Smooth muscle cell (in vitro differentiated cells): ENCODE measurements around the gene FAM135A. TPM values are rescaled to one million over a fixed set of nuclear protein-coding genes. Genes with fewer than 3 reads are reported as not detected.

Source experiments
- DNase-seq: peaks from one replicate; lab custom pipeline; 2025; ENCODE audit not compliant: unreplicated experiment; lab: John Stamatoyannopoulos, UW
- H2AFZ ChIP-seq: fragments of 200-600 bp; sonication (generic); 2 replicates; pipeline ENCODE4 v1.6.0; 2016; ENCODE audit warnings: antibody characterized with exemption, low read depth, mild to moderate bottlenecking
- H3F3A ChIP-seq: fragments of 200-600 bp; sonication (generic); 2 replicates; pipeline ENCODE4 v1.6.0; 2017; ENCODE audit warnings: antibody characterized with exemption, low read depth
- H3K27ac ChIP-seq: fragments of 200-600 bp; sonication (generic); 2 replicates; pipeline ENCODE4 v1.5.1; 2016; ENCODE audit warnings: low read depth, mild to moderate bottlenecking
- H3K27me3 ChIP-seq: fragments of 200-600 bp; sonication (generic); 2 replicates; pipeline ENCODE4 v1.6.1; 2016; ENCODE audit warnings: low read depth, mild to moderate bottlenecking
- H3K36me3 ChIP-seq: fragments of 200-600 bp; sonication (generic); 2 replicates; pipeline ENCODE4 v1.5.1; 2016; ENCODE audit warnings: low read depth
- H3K4me1 ChIP-seq: fragments of 200-600 bp; sonication (generic); 2 replicates; pipeline ENCODE4 v1.5.1; 2016; ENCODE audit warnings: low read depth
- H3K4me2 ChIP-seq: fragments of 200-600 bp; sonication (generic); 2 replicates; pipeline ENCODE4 v1.6.0; 2016; ENCODE audit warnings: mild to moderate bottlenecking
- H3K4me3 ChIP-seq: fragments of 200-600 bp; sonication (generic); 2 replicates; pipeline ENCODE4 v1.5.1; 2016; ENCODE audit warnings: mild to moderate bottlenecking
- H3K79me2 ChIP-seq: fragments of 200-600 bp; sonication (generic); 2 replicates; pipeline ENCODE4 v1.6.0; 2016; ENCODE audit warnings: low read depth, mild to moderate bottlenecking
- H3K9ac ChIP-seq: fragments of 200-600 bp; sonication (generic); 2 replicates; pipeline ENCODE4 v1.6.0; 2016; ENCODE audit warnings: low read depth
- H3K9me3 ChIP-seq: fragments of 200-600 bp; sonication (generic); replicated peaks from 2 replicates; pipeline ENCODE4 v1.5.1; 2016; ENCODE audit warnings: low read depth
- H4K20me1 ChIP-seq: fragments of 200-600 bp; sonication (generic); 2 replicates; pipeline ENCODE4 v1.6.0; 2016; ENCODE audit warnings: low read depth
- CTCF ChIP-seq: fragments of 200-600 bp; sonication (generic); IDR thresholded peaks from 2 replicates; pipeline ENCODE4 v1.5.1; 2017; ENCODE audit warnings: borderline replicate concordance, mild to moderate bottlenecking, antibody characterized with exemption; ENCODE audit not compliant: insufficient read depth, poor library complexity, severe bottlenecking
- WGBS: methylation state at CpG from one replicate; pipeline ENCODE4 v1.1.7; 2016; ENCODE audit warnings: low lambda C conversion rate; 5-methylcytosine and 5-hydroxymethylcytosine counted together
- polyA plus RNA-seq: library from polyadenylated mRNA; unstranded; fragments of >200 nt; fragmentation: Nextera tagmentation; extraction: Ambion mirVana; gene quantifications from 2 replicates; pipeline ENCODE4 v1.2.1, GENCODE V29; 2016
- total RNA-seq: library from RNA; depleted of rRNA; stranded (reverse); fragments of >200 nt; gene quantifications from 2 replicates; pipeline ENCODE4 v1.2.3, GENCODE V29; 2014

Gene FAM135A
- 32.3 and 43.6 TPM in 2 replicates for total RNA-seq
- polyA plus RNA-seq: 8.9 and 11.0 TPM in 2 replicates

GRCh38 chr6:70413114-70413991, at the start of gene FAM135A:
FAM135A (plus strand) TSS chr6:70413508; CDS start chr6:70428343, 14,835 bp downstream.
- H2AFZ ChIP-seq: peak within 1 kb of the TSS; percentile 96
- peak within 1 kb of the TSS; percentile 91 for H3K9ac ChIP-seq
- H4K20me1 ChIP-seq: no peaks in the 10 kb centered on the region
- under 1% methylated on average over 52 of the region's 89 CpGs for WGBS
- H3F3A ChIP-seq: no peaks in the 10 kb centered on the region
- no peaks in the 10 kb centered on the region for H3K9me3 ChIP-seq
- H3K4me1 ChIP-seq: peaks cover 12% of the 10 kb centered on the region
- H3K79me2 ChIP-seq: peaks cover 35% of the 10 kb centered on the region
- no peak for TF ChIP-seq CTCF
- peaks cover 8% of the 10 kb centered on the region for H3K27me3 ChIP-seq
- peak within 1 kb of the TSS; percentile 94 for H3K4me2 ChIP-seq
- DNase-seq: peak; percentile 81
- peak within 1 kb of the TSS; percentile 75 for H3K4me3 ChIP-seq
- no peaks in the 10 kb centered on the region for H3K36me3 ChIP-seq
- peak within 1 kb of the TSS; percentile 56 for H3K27ac ChIP-seq

DNA sequence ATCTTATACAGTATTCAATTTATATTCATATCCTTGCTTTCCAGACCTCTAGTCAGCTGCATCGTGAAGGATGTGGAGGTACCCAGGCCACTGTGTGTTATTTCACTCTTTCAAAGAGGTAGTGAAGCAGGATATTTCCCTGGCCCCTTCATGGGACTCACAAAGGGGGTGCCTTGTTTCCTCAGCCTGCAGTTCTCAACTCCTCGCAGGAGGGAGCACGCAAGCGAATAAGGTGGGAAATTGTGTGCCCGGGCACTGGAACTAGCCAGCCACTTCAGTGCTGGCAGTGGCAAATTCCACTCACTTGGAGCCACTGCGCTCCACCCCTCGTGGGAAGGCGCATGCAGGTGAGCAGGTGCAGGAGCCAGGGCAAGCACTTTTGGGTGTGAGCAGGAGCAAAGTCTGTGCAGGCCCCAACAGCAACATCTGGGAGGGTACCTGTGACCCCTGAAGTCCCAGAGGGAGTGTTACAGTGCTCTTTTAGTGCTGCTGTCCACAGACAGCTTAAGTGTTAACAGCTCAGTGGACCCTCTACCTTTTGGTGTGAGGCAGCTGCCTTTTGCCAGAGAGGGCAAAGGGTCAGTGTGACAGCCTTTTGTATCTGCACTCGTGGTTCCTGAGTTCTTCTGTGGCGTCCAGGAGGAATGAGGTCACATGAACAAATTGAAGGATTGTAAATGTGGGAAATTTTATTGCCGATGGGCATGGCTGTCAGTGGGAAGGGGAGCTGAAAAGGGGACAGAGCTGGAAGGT, 49.4 kb upstream of the FAM135A start:
- Histone ChIP-seq H4K20me1 (no peaks in the 10 kb centered on the region), H3K9me3 (no peaks in the 10 kb centered on the region), H3K9ac (no peak overlapping the region), H3F3A (no peaks in the 10 kb centered on the region), H2AFZ (no peak overlapping the region), H3K27me3 (peaks cover 58% of the 10 kb centered on the region), H3K27ac (no peak overlapping the region), H3K36me3 (no peaks in the 10 kb centered on the region), H3K4me1 (no peaks in the 10 kb centered on the region), H3K79me2 (no peaks in the 10 kb centered on the region), H3K4me3 (no peak overlapping the region), H3K4me2 (no peak overlapping the region)
- no peak for TF ChIP-seq CTCF
- WGBS: 86% methylated on average over 11 of the region's 11 CpGs
- no peak for DNase-seq

DNA sequence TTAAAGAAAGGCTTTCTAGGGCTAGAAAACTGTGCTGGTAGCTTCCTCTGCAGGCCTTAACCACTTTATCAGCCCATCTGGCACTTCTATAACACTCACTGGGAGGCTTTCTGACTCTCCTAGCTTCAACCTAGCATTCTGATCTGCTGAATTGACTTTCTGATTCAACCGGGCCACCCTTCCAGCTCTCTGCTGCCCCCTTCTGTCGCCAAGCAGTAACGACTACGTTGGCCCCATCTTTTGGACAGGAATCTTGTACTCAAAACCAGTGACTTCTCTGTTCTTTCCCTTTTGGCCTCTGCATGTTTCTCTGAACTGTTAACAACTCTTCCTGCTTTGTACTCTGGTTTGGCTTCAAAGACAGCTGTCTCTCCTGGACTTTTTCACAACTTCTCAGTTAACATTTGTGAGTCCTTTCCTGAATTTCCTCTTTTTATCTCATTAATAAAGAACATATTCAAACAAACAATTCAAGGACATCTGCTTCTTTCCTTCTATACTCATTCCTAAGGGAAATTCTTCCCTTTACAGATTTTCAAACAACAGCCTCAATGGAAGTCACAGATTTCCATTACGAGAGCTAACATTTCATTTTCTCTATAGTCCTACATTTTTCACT, 43.9 kb upstream of the FAM135A start:
- TF ChIP-seq CTCF: peak; percentile 84
- Histone ChIP-seq H3K27ac (no peak overlapping the region), H3K27me3 (peaks cover 56% of the 10 kb centered on the region), H3K9ac (no peak overlapping the region), H3K4me3 (no peak overlapping the region), H3K4me1 (no peaks in the 10 kb centered on the region), H3K36me3 (no peaks in the 10 kb centered on the region), H3K79me2 (no peaks in the 10 kb centered on the region), H3K4me2 (no peak overlapping the region), H3K9me3 (no peaks in the 10 kb centered on the region), H2AFZ (no peak overlapping the region), H4K20me1 (no peaks in the 10 kb centered on the region), H3F3A (no peaks in the 10 kb centered on the region)
- WGBS: 17% methylated on average over 5 of the region's 5 CpGs
- peak; percentile 26 for DNase-seq
